Glutamatergic neuron (in vitro differentiated cells): ENCODE results near the gene ARFGAP3. TPM values are rescaled to one million over a fixed set of nuclear protein-coding genes. Genes with fewer than 3 reads are reported as not detected.

Experiments used
- DNase-seq: peaks from one replicate; pipeline ENCODE4 v3.0.0; 2022
- H3K27ac Mint-ChIP-seq: one replicate; pipeline ENCODE4 v1.8.0; 2020; ENCODE audit warnings: mild to moderate bottlenecking, mixed read lengths, inconsistent platforms; ENCODE audit not compliant: unreplicated experiment
- H3K27me3 Mint-ChIP-seq: one replicate; pipeline ENCODE4 v1.8.0; 2020; ENCODE audit warnings: mild to moderate bottlenecking, moderate library complexity, mixed read lengths, inconsistent platforms; ENCODE audit not compliant: unreplicated experiment
- H3K36me3 Mint-ChIP-seq: one replicate; pipeline ENCODE4 v1.8.0; 2020; ENCODE audit warnings: mild to moderate bottlenecking, mixed read lengths, inconsistent platforms; ENCODE audit not compliant: unreplicated experiment
- H3K4me1 Mint-ChIP-seq: one replicate; pipeline ENCODE4 v1.8.0; 2020; ENCODE audit warnings: mild to moderate bottlenecking, low read depth, mixed read lengths, inconsistent platforms; ENCODE audit not compliant: unreplicated experiment
- H3K4me3 Mint-ChIP-seq: one replicate; pipeline ENCODE4 v1.8.0; 2020; ENCODE audit warnings: mild to moderate bottlenecking, mixed read lengths, inconsistent platforms; ENCODE audit not compliant: unreplicated experiment
- H3K9me3 Mint-ChIP-seq: one replicate; pipeline ENCODE4 v1.8.0; 2020; ENCODE audit warnings: mild to moderate bottlenecking, moderate library complexity, mixed read lengths, inconsistent platforms; ENCODE audit not compliant: unreplicated experiment
- total RNA-seq: library from RNA; stranded (reverse); fragmentation: NEBNext Ultra II Directional; extraction: Animal tissue kit (Norgen Biotek cat#: 25700); gene quantifications from one replicate; pipeline ENCODE4 v1.2.1, GENCODE V29; 2021; ENCODE audit not compliant: unreplicated experiment
- TF ChIP-seq, protein P1 (sequence below): fragments of 200-600 bp; sonication (generic); IDR thresholded peaks from one replicate; pipeline ENCODE4 v1.5.0; 2021; ENCODE audit not compliant: partially characterized antibody, unreplicated experiment

The ARFGAP3 gene
- total RNA-seq, 1 donor from 2014 or later = 18.4 TPM

DNA sequence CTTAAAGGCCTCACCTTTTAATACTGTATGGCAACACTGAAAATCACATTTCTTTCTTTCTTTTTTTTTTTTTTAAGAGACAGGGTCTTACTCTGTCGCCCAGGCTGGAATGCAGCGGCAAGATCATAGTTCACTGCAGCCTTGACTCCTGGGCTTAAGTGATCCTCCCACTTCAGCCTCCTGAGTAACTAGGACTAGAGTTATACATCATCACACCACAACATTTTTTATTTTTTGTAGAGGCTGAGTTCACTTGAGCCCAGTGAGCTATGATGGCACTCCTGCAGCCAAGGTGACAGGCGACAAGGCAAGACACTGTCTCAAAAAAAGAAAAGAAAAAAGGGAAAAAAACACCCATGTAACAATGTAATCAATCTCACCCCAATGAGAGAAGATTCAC, 10.0 kb downstream of the ARFGAP3 start:
- H3K27ac Mint-ChIP-seq = no peak overlapping the region
- no peaks in the 10 kb centered on the region for H3K27me3 Mint-ChIP-seq
- no peak overlapping the region for H3K4me3 Mint-ChIP-seq
- TF ChIP-seq, protein P1, sequence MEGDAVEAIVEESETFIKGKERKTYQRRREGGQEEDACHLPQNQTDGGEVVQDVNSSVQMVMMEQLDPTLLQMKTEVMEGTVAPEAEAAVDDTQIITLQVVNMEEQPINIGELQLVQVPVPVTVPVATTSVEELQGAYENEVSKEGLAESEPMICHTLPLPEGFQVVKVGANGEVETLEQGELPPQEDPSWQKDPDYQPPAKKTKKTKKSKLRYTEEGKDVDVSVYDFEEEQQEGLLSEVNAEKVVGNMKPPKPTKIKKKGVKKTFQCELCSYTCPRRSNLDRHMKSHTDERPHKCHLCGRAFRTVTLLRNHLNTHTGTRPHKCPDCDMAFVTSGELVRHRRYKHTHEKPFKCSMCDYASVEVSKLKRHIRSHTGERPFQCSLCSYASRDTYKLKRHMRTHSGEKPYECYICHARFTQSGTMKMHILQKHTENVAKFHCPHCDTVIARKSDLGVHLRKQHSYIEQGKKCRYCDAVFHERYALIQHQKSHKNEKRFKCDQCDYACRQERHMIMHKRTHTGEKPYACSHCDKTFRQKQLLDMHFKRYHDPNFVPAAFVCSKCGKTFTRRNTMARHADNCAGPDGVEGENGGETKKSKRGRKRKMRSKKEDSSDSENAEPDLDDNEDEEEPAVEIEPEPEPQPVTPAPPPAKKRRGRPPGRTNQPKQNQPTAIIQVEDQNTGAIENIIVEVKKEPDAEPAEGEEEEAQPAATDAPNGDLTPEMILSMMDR = no peak
- H3K36me3 Mint-ChIP-seq = peaks cover 4% of the 10 kb centered on the region
- H3K9me3 Mint-ChIP-seq = peaks cover 6% of the 10 kb centered on the region
- no peak for DNase-seq
- H3K4me1 Mint-ChIP-seq = peaks cover 1% of the 10 kb centered on the region

DNA sequence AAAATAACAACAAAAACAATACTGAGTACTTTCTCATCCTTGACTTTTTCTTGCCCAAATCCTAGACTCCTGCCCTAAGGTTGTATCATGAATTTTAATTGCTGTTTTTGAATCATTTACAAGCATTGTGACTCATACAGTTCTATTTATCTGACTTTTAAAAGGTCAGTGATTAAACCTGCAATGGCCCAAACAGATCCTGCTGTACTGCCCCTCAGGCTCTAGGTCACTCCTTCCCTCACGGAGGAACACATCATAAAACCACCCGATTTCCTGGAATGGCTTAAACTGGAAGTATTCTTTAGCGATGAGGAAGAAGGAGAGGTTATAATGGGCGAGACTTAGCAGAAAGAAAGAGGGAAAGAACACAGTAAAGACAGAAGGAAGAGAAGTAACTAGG, 12.3 kb downstream of the ARFGAP3 start:
- TF ChIP-seq, protein P1 = no peak
- H3K36me3 Mint-ChIP-seq = peaks cover 4% of the 10 kb centered on the region
- H3K9me3 Mint-ChIP-seq = peaks cover 6% of the 10 kb centered on the region
- H3K4me3 Mint-ChIP-seq = no peak overlapping the region
- no peak overlapping the region for H3K27ac Mint-ChIP-seq
- H3K4me1 Mint-ChIP-seq = peaks cover 1% of the 10 kb centered on the region
- DNase-seq = no peak
- H3K27me3 Mint-ChIP-seq = no peaks in the 10 kb centered on the region

DNA sequence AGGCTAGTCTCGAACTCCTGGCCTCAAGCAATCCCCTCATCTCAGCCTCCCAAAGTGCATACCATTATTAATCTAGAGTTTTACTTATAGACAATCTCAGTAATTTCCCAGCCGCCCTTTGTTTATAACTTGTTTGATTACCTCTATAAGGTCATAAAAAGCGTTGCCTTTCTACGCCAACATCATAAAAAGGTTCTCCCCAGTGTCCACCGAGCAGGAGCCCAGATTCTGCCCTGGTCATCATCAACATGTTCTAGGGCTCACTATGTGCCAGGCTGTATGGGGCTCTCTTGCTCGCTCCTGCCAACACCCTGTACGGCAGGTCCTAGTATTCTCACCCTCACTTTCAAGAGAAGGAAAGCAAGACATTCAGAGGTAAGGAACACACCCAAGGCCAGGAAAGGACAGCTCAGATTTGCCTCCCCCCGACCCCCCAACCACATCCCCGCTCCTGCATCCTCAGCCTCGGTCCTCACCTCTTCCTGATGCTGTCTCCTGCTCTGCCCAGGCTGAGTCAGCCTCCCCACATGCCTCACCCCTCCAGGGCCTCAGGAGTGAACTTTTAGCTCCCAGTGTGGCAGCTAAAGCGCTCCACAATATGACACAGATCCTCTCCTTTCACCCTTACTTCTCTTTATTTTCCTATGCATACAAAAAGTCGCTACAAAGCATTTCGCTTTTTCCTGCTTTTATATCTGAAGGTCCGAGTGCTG, 14.3 kb downstream of the ARFGAP3 start:
- Mint-ChIP-seq H3K4me3 (no peak overlapping the region), H3K36me3 (peaks cover 4% of the 10 kb centered on the region)

DNA sequence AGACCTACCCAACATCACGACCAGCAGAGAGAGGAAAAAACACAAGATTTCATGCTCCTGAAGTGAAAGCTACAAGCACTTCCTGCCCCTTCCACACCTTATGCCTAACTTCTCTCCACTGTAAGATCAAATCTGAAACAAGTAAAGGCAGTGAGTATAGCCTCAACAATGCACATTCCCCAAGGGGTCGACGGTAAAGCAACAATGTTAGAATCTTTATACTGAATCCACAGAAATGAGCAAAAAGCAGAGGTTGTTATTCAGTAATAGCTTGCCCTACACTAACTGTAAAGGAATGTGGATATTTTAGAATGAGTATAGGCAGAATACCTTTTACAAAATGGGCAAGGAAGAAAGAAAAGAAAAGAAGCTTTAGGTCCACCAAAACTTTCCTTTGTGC, 15.6 kb downstream of the ARFGAP3 start:
- peaks cover 4% of the 10 kb centered on the region for H3K36me3 Mint-ChIP-seq
- peaks cover 1% of the 10 kb centered on the region for H3K4me1 Mint-ChIP-seq
- H3K4me3 Mint-ChIP-seq = no peak overlapping the region
- no peaks in the 10 kb centered on the region for H3K27me3 Mint-ChIP-seq
- TF ChIP-seq, protein P1 = no peak
- H3K9me3 Mint-ChIP-seq = peaks cover 6% of the 10 kb centered on the region
- no peak for DNase-seq
- H3K27ac Mint-ChIP-seq = no peak overlapping the region

More for the DNA sequence above, 14.3 kb downstream of the ARFGAP3 start:
- Mint-ChIP-seq H3K4me1 (peaks cover 1% of the 10 kb centered on the region), H3K9me3 (peaks cover 6% of the 10 kb centered on the region), H3K27ac (no peak overlapping the region), H3K27me3 (no peaks in the 10 kb centered on the region)
- DNase-seq = no peak
- TF ChIP-seq, protein P1 = no peak

DNA sequence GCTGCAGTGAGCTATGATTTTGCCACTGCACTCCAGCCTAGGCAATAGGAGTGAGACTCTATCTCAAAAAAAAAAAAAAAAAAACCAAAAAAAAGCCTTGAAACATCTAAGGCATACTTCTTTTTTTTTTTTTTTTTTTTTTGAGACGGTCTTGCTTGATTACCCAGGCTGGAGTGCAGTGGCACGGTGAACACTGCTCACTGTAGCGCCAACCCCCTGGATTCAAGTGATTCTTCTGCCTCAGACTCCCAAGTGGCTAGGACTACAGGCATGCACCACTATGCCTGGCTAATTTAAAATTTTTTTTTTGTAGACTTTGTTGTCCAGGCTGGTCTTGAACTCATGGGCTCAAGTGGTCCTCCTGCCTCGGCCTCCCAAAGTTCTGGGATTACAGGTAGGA, 19.5 kb downstream of the ARFGAP3 start:
- no peak overlapping the region for H3K27ac Mint-ChIP-seq
- no peak overlapping the region for H3K4me3 Mint-ChIP-seq
- H3K4me1 Mint-ChIP-seq = no peaks in the 10 kb centered on the region
- no peaks in the 10 kb centered on the region for H3K36me3 Mint-ChIP-seq
- DNase-seq = no peak
- no peaks in the 10 kb centered on the region for H3K9me3 Mint-ChIP-seq
- H3K27me3 Mint-ChIP-seq = no peaks in the 10 kb centered on the region
- TF ChIP-seq, protein P1 = no peak
